Measurements from ENCODE around the gene SPRYD7. TPM values are rescaled to one million over a fixed set of nuclear protein-coding genes. Genes with fewer than 3 reads are reported as not detected.

The SPRYD7 gene
- total RNA-seq, 2 donors from 2014 or later, result 6.1 to 9.3 TPM

- Histone ChIP-seq H3K9me3 (no peaks in the 10 kb centered on the region), H3K27me3 (no peaks in the 10 kb centered on the region), H3K4me1 (no peaks in the 10 kb centered on the region), H3K27ac (no peak overlapping the region), H3K36me3 (no peaks in the 10 kb centered on the region), H3K4me3 (no peak overlapping the region)
- DNase-seq (ENCODE audit: low spot score), result no peak
- TF ChIP-seq, protein P1, sequence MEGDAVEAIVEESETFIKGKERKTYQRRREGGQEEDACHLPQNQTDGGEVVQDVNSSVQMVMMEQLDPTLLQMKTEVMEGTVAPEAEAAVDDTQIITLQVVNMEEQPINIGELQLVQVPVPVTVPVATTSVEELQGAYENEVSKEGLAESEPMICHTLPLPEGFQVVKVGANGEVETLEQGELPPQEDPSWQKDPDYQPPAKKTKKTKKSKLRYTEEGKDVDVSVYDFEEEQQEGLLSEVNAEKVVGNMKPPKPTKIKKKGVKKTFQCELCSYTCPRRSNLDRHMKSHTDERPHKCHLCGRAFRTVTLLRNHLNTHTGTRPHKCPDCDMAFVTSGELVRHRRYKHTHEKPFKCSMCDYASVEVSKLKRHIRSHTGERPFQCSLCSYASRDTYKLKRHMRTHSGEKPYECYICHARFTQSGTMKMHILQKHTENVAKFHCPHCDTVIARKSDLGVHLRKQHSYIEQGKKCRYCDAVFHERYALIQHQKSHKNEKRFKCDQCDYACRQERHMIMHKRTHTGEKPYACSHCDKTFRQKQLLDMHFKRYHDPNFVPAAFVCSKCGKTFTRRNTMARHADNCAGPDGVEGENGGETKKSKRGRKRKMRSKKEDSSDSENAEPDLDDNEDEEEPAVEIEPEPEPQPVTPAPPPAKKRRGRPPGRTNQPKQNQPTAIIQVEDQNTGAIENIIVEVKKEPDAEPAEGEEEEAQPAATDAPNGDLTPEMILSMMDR (IDR thresholded peaks at IDR 0.05), result no peak
Observed at GRCh38 chr13:49975826-49976225, 39.7 kb upstream of the SPRYD7 start.

GRCh38 chr13:49972709-49973108, 36.6 kb upstream of the SPRYD7 start:
- no peaks in the 10 kb centered on the region for H3K4me1 ChIP-seq
- no peaks in the 10 kb centered on the region for H3K27me3 ChIP-seq
- H3K4me3 ChIP-seq, result no peak overlapping the region
- no peaks in the 10 kb centered on the region for H3K36me3 ChIP-seq
- no peak for DNase-seq (ENCODE audit: low spot score)
- TF ChIP-seq, protein P1 (IDR thresholded peaks at IDR 0.05), result no peak
- no peak overlapping the region for H3K27ac ChIP-seq
- no peaks in the 10 kb centered on the region for H3K9me3 ChIP-seq

GRCh38 chr13:49967456-49967855, 31.3 kb upstream of the SPRYD7 start:
- TF ChIP-seq, protein P1 (IDR thresholded peaks at IDR 0.05), result no peak
- Histone ChIP-seq H3K36me3 (no peaks in the 10 kb centered on the region), H3K9me3 (peaks cover 0 to 13% of the 10 kb centered on the region in 2 donors), H3K27ac (no peak overlapping the region), H3K27me3 (no peaks in the 10 kb centered on the region), H3K4me3 (no peak overlapping the region), H3K4me1 (no peaks in the 10 kb centered on the region)
- no peak for DNase-seq (ENCODE audit: low spot score)

- TF ChIP-seq, protein P1 (IDR thresholded peaks at IDR 0.05), result no peak
- peaks cover 0 to 28% of the 10 kb centered on the region in 2 donors for H3K9me3 ChIP-seq
- H3K27me3 ChIP-seq, result no peaks in the 10 kb centered on the region
- no peak for DNase-seq (ENCODE audit: low spot score)
- H3K4me1 ChIP-seq, result no peaks in the 10 kb centered on the region
- no peaks in the 10 kb centered on the region for H3K36me3 ChIP-seq
- no peak overlapping the region for H3K4me3 ChIP-seq
- no peak overlapping the region for H3K27ac ChIP-seq
Observed at GRCh38 chr13:49958321-49958720, 22.2 kb upstream of the SPRYD7 start.

DNA sequence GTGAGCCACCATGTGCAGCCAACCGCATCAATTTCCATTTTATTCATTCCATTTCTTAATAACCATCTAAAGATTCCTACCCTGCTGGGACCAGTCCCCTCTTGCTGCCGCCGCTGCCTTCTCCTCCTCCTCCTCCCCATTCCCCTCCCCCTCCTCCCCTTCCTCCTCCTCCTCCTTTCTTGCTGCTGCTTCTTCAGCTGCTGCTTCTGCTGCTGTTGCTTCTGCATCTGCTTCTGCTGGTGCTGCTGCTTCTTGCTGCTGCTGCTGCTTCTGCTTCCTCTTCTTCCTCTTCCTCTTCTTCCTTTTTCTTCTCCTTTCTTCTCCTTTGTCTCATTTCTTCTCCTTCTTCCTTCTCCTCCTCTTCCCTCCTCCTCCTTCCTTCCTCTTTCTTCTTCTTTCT, 20.0 kb upstream of the SPRYD7 start:
- DNase-seq (ENCODE audit: low spot score), result no peak
- TF ChIP-seq, protein P1 (IDR thresholded peaks at IDR 0.05), result no peak

More for the DNA sequence above, 20.0 kb upstream of the SPRYD7 start:
- no peaks in the 10 kb centered on the region for H3K27me3 ChIP-seq
- H3K27ac ChIP-seq, result no peak overlapping the region
- no peaks in the 10 kb centered on the region for H3K36me3 ChIP-seq
- H3K4me3 ChIP-seq, result no peak overlapping the region
- peaks cover 0 to 10% of the 10 kb centered on the region in 2 donors for H3K9me3 ChIP-seq
- no peaks in the 10 kb centered on the region for H3K4me1 ChIP-seq
